Left lung (tissue), 10 donors: ENCODE results near the gene CLTA. TPM values are rescaled to one million over a fixed set of nuclear protein-coding genes. Genes with fewer than 3 reads are reported as not detected.

ENCODE experiments used
- ATAC-seq: fragments of 200-7000 bp; cut with Tn5 transposase; one replicate; pipeline ENCODE4 v1.9.1; 2020; ENCODE audit warnings: moderate library complexity
- DNase-seq, 4 donors: peaks; one replicate each; pipeline ENCODE4 v3.0.0-alpha.2; 2013 to 2020
- H3K27ac ChIP-seq, 2 donors: fragments of 200-600 bp; sonication (generic) in 1 of 2; one replicate each; pipeline versions ENCODE4 v1.5.0 to v1.8.0; 2020 to 2021
- H3K27me3 ChIP-seq, 2 donors: fragments of 200-600 bp; sonication (generic) in 1 of 2; one replicate each; pipeline versions ENCODE4 v1.5.0 to v1.8.0; 2020 to 2021
- H3K36me3 ChIP-seq, 2 donors: fragments of 200-600 bp; sonication (generic) in 1 of 2; one replicate each; pipeline versions ENCODE4 v1.5.0 to v1.8.0; 2020 to 2021
- H3K4me1 ChIP-seq, 2 donors: fragments of 200-600 bp; one replicate each; pipeline ENCODE4 v1.8.0; 2021
- H3K4me3 ChIP-seq, 2 donors: fragments of 200-600 bp; sonication (generic) in 1 of 2; one replicate each; pipeline versions ENCODE4 v1.5.0 to v1.8.0; 2020 to 2021; ENCODE audit warnings: mild to moderate bottlenecking in 1 of 2
- H3K9me3 ChIP-seq, 2 donors: fragments of 200-600 bp; sonication (generic) in 1 of 2; one replicate each; pipeline versions ENCODE4 v1.5.0 to v1.8.0; 2020 to 2021
- intact Hi-C, 2 donors: fragments of 100-400 bp; cut with DNase I; formaldehyde crosslinking; loops; one replicate each; pipeline versions ENCODE4 v1.11.2 to v1.14.2; 2022
- polyA plus RNA-seq, 6 donors: library from polyadenylated mRNA; unstranded; fragments of 120-200 nt; gene quantifications; one replicate each; pipeline ENCODE4 v1.2.1, GENCODE V29; 2013; ENCODE audit not compliant: insufficient read length in 6 of 6
- total RNA-seq, 2 donors: library from RNA; stranded (reverse); fragmentation: NEBNext Ultra II Directional; extraction: Animal tissue kit (Norgen Biotek cat#: 25700); gene quantifications; one replicate each; pipeline ENCODE4 v1.2.1, GENCODE V29; 2021
- TF ChIP-seq, protein P1 (sequence below), 2 donors: fragments of 200-600 bp; sonication (generic) in 1 of 2; IDR thresholded peaks; one replicate each; pipeline versions ENCODE4 v1.5.0 to v1.8.0; 2021; ENCODE audit warnings: antibody characterized with exemption in 2 of 2
- donor health status: DM: no; HTN: yes; CAD: no.
- donor health status: DM: no; HTN: no; CAD: no.

CLTA gene
- total and polyA plus RNA-seq, 8 donors, result 199 to 237 (median 219) TPM

DNA sequence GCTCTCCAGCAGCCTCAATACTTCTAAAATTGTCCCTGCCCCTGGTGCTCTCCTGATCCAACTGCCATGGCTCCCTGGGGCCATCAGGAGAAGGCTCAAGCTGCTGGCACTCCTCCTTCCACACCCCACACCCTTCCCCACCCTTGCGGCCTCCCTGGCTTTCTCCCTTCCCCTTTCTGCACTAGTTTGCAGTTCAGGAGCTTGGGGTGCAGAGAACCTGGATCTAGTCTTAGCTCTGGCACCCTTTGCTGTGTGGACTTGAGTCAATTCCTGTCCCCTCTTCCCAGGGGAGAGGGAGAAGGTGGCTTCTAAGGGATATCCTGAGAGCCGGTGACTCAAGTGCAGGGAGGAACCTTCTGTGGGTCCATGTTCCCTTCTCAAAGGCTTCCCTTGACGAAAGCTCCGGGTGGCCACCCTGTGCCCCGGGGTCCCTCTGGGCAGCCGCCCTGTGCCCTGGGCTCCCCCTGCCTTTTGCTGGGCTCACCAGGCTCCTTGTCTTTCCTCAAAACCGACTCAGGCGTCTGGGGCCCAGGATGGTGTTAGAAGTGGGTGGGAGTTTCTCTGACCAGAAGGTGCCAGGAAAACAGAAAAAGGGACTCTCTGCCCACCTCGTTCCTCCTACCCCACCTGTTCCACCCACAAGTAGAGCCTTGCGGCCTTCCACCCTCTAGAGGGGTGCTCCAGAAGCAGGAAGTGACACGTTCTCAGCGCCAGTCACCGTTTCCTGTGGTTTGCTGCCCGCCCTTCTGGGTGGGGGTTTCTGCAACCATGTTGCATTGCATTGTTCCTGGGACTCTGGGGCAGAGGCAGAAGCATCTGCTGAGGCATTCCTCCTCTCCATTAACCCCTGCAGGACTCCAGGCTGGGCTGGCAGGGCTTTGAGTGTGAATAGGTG, 39.2 kb upstream of the CLTA start:
- Histone ChIP-seq H3K9me3 (peaks cover 0 to 2% of the 10 kb centered on the region in 2 donors), H3K27me3 (no peaks in the 10 kb centered on the region), H3K4me1 (peaks cover 16 to 94% of the 10 kb centered on the region in 2 donors), H3K27ac (peak overlapping the region; percentile 81 to 98), H3K36me3 (peaks cover 0 to 35% of the 10 kb centered on the region in 2 donors), H3K4me3 (peak overlapping the region in 1 of 2 donors; percentile 4)
- intact Hi-C loops, result no loop called here
- ATAC-seq, result peak; percentile 47
- TF ChIP-seq, protein P1, sequence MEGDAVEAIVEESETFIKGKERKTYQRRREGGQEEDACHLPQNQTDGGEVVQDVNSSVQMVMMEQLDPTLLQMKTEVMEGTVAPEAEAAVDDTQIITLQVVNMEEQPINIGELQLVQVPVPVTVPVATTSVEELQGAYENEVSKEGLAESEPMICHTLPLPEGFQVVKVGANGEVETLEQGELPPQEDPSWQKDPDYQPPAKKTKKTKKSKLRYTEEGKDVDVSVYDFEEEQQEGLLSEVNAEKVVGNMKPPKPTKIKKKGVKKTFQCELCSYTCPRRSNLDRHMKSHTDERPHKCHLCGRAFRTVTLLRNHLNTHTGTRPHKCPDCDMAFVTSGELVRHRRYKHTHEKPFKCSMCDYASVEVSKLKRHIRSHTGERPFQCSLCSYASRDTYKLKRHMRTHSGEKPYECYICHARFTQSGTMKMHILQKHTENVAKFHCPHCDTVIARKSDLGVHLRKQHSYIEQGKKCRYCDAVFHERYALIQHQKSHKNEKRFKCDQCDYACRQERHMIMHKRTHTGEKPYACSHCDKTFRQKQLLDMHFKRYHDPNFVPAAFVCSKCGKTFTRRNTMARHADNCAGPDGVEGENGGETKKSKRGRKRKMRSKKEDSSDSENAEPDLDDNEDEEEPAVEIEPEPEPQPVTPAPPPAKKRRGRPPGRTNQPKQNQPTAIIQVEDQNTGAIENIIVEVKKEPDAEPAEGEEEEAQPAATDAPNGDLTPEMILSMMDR (IDR thresholded peaks at IDR 0.05), result no peak
- peak in 2 of 4 donors; percentile 87 to 92 for DNase-seq

DNA sequence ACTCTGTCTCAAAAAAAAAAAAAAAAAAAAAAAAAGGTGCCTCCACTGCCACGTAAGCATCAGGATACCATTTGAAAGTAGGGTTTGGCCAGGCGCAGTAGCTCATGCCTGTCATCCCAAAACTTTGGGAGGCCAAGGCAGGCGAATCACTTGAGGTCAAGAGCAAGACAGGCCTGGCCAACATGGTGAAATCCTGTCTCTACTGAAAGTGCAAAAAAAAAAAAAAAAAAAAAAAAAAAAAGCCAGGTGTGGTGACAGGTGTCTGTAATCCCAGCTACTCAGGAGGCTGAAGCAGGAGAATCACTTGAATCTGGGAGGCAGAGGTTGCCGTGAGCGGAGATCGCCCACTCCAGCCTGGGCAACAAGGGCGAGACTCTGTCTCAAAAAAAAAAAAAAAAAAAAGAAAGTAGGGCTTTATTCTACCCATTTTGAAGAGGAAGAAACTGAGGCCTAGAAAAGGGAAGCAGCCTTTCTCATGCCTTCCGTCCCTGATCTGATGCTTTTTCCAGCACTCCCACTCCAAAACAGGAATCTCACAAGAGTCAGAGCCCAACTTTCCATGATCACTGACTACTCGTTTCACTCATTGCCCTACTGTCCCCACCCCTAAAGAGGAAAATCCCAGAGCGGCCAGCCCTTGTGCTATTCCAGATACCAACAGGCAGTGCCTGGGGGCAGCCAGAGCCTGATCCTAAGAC, 37.8 kb upstream of the CLTA start:
- Histone ChIP-seq H3K4me1 (peaks cover 16 to 86% of the 10 kb centered on the region in 2 donors), H3K36me3 (peaks cover 0 to 31% of the 10 kb centered on the region in 2 donors), H3K9me3 (peaks cover 0 to 3% of the 10 kb centered on the region in 2 donors), H3K4me3 (no peak overlapping the region), H3K27me3 (no peaks in the 10 kb centered on the region), H3K27ac (peak overlapping the region; percentile 39 to 98)
- DNase-seq (no peak), ATAC-seq (no peak)
- TF ChIP-seq, protein P1 (IDR thresholded peaks at IDR 0.05), result no peak
- intact Hi-C loops, result no loop called here

DNA sequence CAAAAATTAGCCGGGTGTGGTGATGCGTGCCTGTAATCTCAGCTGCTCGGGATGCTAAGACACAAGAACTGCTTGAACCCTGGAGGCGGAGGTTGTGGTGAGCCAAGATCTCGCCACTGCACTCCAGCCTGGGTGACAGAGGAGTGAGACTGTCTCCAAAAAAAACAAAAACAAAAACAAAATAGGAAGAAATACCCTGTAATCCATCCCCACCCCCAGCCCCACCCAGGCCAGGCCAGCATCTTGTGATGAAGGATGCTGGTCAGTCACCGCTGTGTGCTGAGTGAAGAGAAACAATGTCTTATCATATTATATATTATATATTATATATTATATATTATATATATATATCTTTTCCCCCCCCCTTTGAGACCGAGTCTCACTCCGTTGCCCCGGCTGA, 37.0 kb upstream of the CLTA start:
- peaks cover 0 to 3% of the 10 kb centered on the region in 2 donors for H3K9me3 ChIP-seq
- TF ChIP-seq, protein P1 (IDR thresholded peaks at IDR 0.05), result no peak
- intact Hi-C loops, result no loop called here
- peaks cover 0 to 23% of the 10 kb centered on the region in 2 donors for H3K36me3 ChIP-seq
- ATAC-seq, result no peak
- H3K4me1 ChIP-seq, result peaks cover 16 to 86% of the 10 kb centered on the region in 2 donors
- H3K4me3 ChIP-seq, result no peak overlapping the region
- peak overlapping the region; percentile 66 to 98 for H3K27ac ChIP-seq
- DNase-seq, result no peak
- no peaks in the 10 kb centered on the region for H3K27me3 ChIP-seq

DNA sequence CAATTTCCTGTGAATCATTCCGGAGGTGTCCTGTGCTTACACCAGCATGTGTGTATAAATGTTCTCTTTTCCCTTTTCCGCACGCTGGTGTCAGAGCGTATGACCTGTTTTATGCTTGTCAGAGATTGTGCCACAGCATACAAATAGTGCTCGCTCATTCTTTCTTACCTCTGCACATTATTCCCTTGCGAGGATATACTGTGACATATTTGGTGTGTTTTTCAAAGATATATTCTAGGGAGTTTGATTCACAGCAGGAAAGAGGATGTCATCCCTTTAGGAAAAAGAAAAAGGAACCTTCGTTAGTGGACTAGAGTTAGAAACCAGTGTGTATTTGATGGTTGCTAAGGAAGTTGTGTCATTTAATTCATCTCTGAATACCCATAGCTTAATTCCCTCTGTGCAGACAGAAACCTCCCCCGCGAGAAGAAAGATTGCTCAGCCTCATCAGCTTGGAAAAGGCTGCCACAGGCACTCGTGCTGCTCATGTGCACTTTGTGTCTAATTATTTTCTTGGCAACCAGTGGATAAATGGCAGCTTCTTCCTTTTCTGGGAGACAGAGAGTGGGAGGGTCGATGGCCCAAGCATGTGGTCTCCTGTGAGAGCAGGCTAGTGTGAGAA, 36.3 kb upstream of the CLTA start:
- Histone ChIP-seq H3K27ac (peak overlapping the region; percentile 66 to 98), H3K4me1 (peaks cover 11 to 79% of the 10 kb centered on the region in 2 donors), H3K4me3 (no peak overlapping the region), H3K9me3 (peaks cover 0 to 3% of the 10 kb centered on the region in 2 donors), H3K27me3 (no peaks in the 10 kb centered on the region), H3K36me3 (peaks cover 0 to 23% of the 10 kb centered on the region in 2 donors)
- peak; percentile 61 for ATAC-seq
- TF ChIP-seq, protein P1 (IDR thresholded peaks at IDR 0.05), result no peak
- intact Hi-C loops, result no loop called here
- DNase-seq, result peak in 3 of 4 donors; percentile 42 to 84 (median 73)
